Esophagus squamous epithelium (tissue), 4 donors: ENCODE results near the gene PAK3.

Experiments
- CTCF ChIP-seq, 6 experiments: fragments of 450-650 bp in 4 of 6; fragments of 200-600 bp in 2 of 6; sonication (generic) in 2 of 6; IDR thresholded peaks; one replicate each; pipeline ENCODE4 v1.5.1; 2016 to 2019; ENCODE audit warnings: antibody characterized with exemption in 6 of 6, mild to moderate bottlenecking in 4 of 6, moderate library complexity in 4 of 6
- POLR2A ChIP-seq, 4 donors: fragments of 450-650 bp; IDR thresholded peaks; one replicate each; pipeline ENCODE4 v1.6.1; 2017; ENCODE audit warnings: antibody characterized with exemption in 4 of 4, mild to moderate bottlenecking in 4 of 4, moderate library complexity in 3 of 4

- TF ChIP-seq CTCF (IDR thresholded peaks at IDR 0.05) (peak in 1 of 6 experiments; percentile 21), POLR2A (IDR thresholded peaks at IDR 0.05) (no peak)
These were observed 72.3 kb downstream of the PAK3 start for GRCh38 chrX:111168314-111168713.
